Measurements from ENCODE around the gene SEMA6D. TPM values are rescaled to one million over a fixed set of nuclear protein-coding genes. Genes with fewer than 3 reads are reported as not detected.

SEMA6D gene, protein sequence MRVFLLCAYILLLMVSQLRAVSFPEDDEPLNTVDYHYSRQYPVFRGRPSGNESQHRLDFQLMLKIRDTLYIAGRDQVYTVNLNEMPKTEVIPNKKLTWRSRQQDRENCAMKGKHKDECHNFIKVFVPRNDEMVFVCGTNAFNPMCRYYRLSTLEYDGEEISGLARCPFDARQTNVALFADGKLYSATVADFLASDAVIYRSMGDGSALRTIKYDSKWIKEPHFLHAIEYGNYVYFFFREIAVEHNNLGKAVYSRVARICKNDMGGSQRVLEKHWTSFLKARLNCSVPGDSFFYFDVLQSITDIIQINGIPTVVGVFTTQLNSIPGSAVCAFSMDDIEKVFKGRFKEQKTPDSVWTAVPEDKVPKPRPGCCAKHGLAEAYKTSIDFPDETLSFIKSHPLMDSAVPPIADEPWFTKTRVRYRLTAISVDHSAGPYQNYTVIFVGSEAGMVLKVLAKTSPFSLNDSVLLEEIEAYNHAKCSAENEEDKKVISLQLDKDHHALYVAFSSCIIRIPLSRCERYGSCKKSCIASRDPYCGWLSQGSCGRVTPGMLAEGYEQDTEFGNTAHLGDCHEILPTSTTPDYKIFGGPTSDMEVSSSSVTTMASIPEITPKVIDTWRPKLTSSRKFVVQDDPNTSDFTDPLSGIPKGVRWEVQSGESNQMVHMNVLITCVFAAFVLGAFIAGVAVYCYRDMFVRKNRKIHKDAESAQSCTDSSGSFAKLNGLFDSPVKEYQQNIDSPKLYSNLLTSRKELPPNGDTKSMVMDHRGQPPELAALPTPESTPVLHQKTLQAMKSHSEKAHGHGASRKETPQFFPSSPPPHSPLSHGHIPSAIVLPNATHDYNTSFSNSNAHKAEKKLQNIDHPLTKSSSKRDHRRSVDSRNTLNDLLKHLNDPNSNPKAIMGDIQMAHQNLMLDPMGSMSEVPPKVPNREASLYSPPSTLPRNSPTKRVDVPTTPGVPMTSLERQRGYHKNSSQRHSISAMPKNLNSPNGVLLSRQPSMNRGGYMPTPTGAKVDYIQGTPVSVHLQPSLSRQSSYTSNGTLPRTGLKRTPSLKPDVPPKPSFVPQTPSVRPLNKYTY
- total RNA-seq: 7.0 and 11.2 TPM in 2 replicates

DNA sequence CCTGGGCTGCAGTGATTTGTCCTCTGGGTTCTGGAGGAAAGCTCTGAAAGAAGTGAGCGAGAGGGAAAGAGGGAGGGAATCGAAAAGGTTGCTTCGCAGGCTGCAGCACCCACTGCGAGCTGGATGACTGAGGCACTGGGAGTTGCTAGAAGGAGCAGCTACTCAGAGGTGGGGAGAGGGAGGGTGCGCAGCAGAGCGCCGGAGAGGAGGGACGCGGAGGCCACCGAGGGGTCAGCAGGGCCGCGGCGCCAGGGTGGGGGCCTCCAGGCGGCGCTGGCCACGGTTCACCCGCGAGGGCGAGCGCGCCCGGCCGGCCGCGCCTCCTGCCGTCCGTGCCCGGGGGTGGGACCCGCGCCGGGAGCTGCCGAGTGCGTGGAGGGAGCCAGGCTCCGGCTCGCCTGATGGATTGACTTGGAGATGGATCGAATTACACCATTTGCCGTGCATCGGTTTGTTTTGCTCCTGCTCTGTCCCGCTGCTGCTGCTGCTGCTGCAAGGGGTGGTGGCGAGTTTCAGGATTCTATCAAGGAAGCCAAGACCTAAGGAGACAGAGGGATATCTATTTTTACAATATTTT lies at the start of gene SEMA6D:
Gene SEMA6D (plus strand): TSS at position 470 of the 577 bp plus-strand sequence. CDS start 42,294 bp downstream, outside the sequence.

